GM12874 (cell line): Measurements from ENCODE around the gene GPSM1.

Experiments
- CTCF ChIP-seq: IDR thresholded peaks from 2 replicates; pipeline ENCODE4 v1.5.1; 2011; ENCODE audit warnings: low read depth, mild to moderate bottlenecking, control low read depth, low read length, moderate library complexity; ENCODE audit not compliant: insufficient read depth

Gene GPSM1

GRCh38 chr9:136325358-136325757 is 2.0 kb upstream of the GPSM1 start:
- no peak for TF ChIP-seq CTCF

DNA sequence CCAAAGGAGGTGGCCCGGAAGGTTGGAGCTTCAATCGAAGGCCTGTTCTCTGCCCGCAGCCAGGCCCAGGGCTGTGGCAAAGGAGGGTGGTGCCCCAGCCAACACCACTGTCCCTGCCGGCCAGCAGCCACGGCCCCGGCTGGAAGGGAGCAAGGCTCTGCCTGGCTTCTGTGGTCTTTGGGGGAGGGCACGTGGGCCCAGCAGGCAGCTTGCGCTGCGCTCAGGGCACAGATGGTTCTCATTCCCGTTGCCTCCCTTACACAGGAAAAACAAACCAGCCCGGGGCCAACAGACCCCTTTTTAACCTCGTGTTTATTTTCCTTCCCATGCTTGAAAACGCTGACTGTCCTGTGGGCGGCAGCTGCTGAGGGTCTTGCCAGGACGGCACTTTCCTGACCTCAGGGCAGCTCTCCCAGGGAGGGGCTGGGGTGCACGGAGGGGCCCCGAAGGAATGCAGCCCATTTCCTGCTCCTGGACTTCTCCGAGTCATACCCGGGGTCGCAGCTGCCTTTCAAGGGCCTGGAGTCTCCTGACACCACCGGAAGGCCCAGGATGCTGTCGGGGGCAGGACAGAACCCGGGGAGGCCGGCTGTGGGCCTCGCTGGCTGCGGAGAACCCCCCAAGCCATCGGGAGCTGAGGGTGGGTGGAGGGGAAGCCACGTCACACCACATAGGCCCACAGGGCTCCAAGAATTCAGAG is 1.1 kb upstream of the GPSM1 start:
- no peak for TF ChIP-seq CTCF

DNA sequence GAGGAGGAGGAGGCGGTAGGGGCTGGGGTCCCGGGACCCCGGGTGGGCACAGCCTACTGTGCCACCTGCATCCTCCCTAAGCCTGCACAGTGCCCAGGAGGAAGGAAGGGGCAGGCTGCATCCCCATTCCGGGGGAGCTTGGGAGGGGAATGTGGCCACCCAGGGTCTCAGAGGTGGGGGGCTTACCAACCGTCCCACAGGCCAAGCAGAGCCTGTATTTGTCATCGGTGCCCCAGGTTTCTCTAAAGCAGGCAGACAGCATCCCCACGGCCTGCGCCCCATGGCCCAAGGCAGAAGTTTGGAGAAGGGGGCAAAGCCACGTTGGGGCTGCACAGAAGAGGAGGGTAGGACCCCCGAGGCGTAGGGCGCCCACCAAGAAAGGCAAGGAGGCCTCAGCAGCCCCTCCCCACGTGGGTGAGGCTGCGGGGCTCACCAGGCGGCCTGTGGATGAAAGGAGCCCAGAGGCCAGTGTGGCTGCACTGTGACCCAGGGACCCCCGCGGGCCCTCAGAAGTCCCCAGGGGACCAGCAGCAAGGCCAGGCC is 507 bp upstream of the GPSM1 start:
- TF ChIP-seq CTCF = no peak

DNA sequence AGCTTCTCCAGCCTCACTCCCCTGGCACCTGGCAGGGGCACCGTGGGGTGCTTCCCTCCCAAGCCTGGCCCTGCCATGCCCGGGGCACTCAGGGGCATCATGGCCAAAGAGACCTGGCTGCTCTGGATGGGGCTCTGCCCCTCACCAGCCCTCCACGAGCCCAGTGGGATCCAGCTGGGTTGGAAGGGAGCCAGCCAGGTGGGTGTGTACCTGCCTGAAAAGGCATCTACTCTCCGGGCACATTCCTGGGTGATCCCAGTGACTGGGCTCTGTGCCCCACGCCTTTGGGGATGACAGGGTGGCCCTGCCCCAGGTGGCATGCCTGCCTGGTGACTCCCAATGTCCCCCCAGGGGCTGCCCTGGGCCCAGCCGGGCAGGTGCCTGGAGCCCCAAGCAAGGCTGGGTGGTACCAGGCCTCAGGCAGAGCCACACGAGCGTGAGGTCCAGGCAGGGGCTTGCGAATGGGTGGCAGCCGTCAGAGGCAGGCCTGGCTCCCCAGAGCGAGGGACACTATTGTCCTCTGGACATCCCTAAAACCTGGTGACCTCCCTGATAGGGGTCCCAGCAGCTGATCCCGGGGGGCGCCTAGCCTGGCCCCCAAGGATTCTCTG is 777 bp downstream of the GPSM1 start:
- no peak for TF ChIP-seq CTCF

- TF ChIP-seq CTCF = no peak
Measured at GRCh38 chr9:136328622-136329041, 1.3 kb downstream of the GPSM1 start.

GRCh38 chr9:136329211-136329627 is 1.9 kb downstream of the GPSM1 start:
- TF ChIP-seq CTCF = no peak

GRCh38 chr9:136329636-136330405 is 2.5 kb downstream of the GPSM1 start:
- no peak for TF ChIP-seq CTCF
